ENCODE results near the gene PPM1J. TPM values are rescaled to one million over a fixed set of nuclear protein-coding genes. Genes with fewer than 3 reads are reported as not detected.

PPM1J gene
- total RNA-seq, 1 donor from 2014 or later = 5.2 TPM

DNA sequence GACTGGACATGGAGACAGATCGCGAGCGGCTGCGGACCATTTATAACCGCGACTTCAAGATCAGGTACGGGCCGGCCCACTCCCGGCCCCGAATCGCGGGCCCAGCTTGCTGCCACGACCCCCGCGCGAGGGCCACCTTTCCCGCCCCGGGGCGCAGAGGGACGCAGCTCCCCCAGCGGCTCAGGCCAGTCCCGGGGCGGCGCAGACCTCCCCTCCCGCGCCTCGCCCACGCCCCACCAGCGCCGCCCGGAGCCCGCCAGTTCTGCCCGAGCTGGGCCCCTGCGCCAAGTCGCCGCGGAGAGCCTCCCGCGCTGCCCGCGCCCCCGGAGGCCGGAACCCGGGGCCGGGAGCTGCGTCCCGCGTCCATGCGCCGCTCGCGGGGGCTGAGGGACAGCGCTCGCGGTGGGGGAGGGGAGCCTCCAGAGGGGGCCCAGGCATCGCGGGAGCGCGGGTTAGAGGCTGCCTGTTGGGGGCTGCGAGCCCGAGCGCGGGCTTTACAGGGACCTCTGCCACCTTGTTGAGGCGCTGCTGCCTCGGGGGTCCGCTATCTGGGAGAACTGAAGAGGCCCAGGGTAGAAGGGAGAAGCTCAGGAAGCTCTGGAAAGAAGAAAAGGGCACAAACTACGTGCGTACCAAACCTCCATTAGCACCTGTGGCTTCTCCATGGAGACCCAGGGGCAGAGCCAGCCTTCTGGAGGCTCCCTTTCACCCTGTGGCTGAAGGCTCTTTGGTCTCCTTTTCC, 40.0 kb downstream of the PPM1J start:
- TF ChIP-seq, protein P1, sequence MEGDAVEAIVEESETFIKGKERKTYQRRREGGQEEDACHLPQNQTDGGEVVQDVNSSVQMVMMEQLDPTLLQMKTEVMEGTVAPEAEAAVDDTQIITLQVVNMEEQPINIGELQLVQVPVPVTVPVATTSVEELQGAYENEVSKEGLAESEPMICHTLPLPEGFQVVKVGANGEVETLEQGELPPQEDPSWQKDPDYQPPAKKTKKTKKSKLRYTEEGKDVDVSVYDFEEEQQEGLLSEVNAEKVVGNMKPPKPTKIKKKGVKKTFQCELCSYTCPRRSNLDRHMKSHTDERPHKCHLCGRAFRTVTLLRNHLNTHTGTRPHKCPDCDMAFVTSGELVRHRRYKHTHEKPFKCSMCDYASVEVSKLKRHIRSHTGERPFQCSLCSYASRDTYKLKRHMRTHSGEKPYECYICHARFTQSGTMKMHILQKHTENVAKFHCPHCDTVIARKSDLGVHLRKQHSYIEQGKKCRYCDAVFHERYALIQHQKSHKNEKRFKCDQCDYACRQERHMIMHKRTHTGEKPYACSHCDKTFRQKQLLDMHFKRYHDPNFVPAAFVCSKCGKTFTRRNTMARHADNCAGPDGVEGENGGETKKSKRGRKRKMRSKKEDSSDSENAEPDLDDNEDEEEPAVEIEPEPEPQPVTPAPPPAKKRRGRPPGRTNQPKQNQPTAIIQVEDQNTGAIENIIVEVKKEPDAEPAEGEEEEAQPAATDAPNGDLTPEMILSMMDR (IDR thresholded peaks at IDR 0.05; ENCODE audit: insufficient read depth, low read depth, low read length) = no peak
- TF ChIP-seq EZH2 (IDR thresholded peaks at IDR 0.05; ENCODE audit: insufficient read depth, low read length) = no peak
- H3K27me3 ChIP-seq (ENCODE audit: insufficient read depth, low read length) = no peaks in the 10 kb centered on the region
- peaks cover 20% of the 10 kb centered on the region for H3K36me3 ChIP-seq (ENCODE audit: insufficient read depth, low read length)
- H3K4me1 ChIP-seq (ENCODE audit: insufficient read depth, low read length) = peaks cover 19% of the 10 kb centered on the region
- peak overlapping the region; percentile 31 for H2AFZ ChIP-seq (ENCODE audit: low read depth, low read length)
- H3K4me2 ChIP-seq (ENCODE audit: low read length) = peak overlapping the region; percentile 97
- H3K79me2 ChIP-seq (ENCODE audit: insufficient read depth, low read length) = peaks cover 51% of the 10 kb centered on the region
- Mint-ChIP-seq H3K4me3 (ENCODE audit: unreplicated experiment) (peak overlapping the region; percentile 95), H3K27me3 (ENCODE audit: low read depth, unreplicated experiment) (no peaks in the 10 kb centered on the region), H3K9me3 (ENCODE audit: unreplicated experiment) (no peaks in the 10 kb centered on the region), H3K27ac (ENCODE audit: unreplicated experiment) (peak overlapping the region; percentile 95), H3K36me3 (ENCODE audit: low read depth, unreplicated experiment) (peaks cover 5% of the 10 kb centered on the region), H3K4me1 (ENCODE audit: low read depth, unreplicated experiment) (peaks cover 29% of the 10 kb centered on the region)
- peak overlapping the region; percentile 86 for H3K27ac ChIP-seq (ENCODE audit: low read depth, low read length)
- DNase-seq (ENCODE audit: low read depth) (peak; percentile 10), FAIRE-seq (no peak)
- H3K4me3 ChIP-seq (ENCODE audit: insufficient read depth, low read depth, low read length) = peak overlapping the region; percentile 85
- H3K9ac ChIP-seq (ENCODE audit: low read length) = peak overlapping the region; percentile 91
- peaks cover 28% of the 10 kb centered on the region for H4K20me1 ChIP-seq (ENCODE audit: insufficient read depth, low read length)
- no peaks in the 10 kb centered on the region for H3K9me3 ChIP-seq (ENCODE audit: insufficient read depth, low read depth, low read length)

DNA sequence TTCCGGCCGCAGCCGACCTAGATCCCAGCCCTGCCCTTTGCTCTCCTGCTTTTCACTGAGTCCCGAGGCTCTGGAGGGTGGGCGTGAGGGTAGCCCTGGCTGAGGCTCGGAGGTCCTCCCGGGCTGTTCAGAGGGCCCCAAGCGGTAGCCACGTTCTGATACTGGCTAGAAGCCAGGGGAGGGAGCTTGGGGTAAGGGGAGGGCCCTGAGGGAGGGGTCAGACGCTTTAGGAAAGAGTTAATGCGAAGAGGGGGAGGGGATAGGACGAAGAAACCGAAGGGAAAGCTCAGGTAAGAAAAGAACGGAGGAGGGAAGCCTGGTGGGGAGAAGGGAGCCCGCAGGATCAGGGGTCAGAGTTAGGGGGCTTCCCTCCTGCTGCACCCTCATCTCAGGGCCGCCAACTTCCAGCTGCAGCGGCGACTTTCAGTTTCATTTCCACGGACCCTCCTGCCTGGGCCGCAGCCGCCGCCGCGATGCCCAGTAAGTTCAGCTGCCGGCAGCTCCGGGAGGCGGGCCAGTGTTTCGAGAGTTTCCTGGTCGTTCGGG, 40.6 kb downstream of the PPM1J start, which contains the start of gene MOV10:
Gene MOV10, plus strand, starts transcription at position 220 of the 546 bp plus-strand sequence. Its CDS starts 254 bp downstream, at position 474.
- peaks cover 29% of the 10 kb centered on the region for H3K4me1 Mint-ChIP-seq (ENCODE audit: low read depth, unreplicated experiment)
- TF ChIP-seq, protein P1 (IDR thresholded peaks at IDR 0.05; ENCODE audit: insufficient read depth, low read depth, low read length) = no peak
- no peak for TF ChIP-seq EZH2 (IDR thresholded peaks at IDR 0.05; ENCODE audit: insufficient read depth, low read length)
- H3K9me3 Mint-ChIP-seq (ENCODE audit: unreplicated experiment) = no peaks in the 10 kb centered on the region

More for the DNA sequence above, 40.6 kb downstream of the PPM1J start, which contains the start of gene MOV10:
- Mint-ChIP-seq H3K27ac (ENCODE audit: unreplicated experiment) (peak within 1 kb of the TSS; percentile 95), H3K4me3 (ENCODE audit: unreplicated experiment) (peak within 1 kb of the TSS; percentile 95), H3K27me3 (ENCODE audit: low read depth, unreplicated experiment) (no peaks in the 10 kb centered on the region), H3K36me3 (ENCODE audit: low read depth, unreplicated experiment) (peaks cover 5% of the 10 kb centered on the region)
- Histone ChIP-seq H3K9me3 (ENCODE audit: insufficient read depth, low read depth, low read length) (no peaks in the 10 kb centered on the region), H3K4me2 (ENCODE audit: low read length) (peak within 1 kb of the TSS; percentile 97), H3K27ac (ENCODE audit: low read depth, low read length) (peak within 1 kb of the TSS; percentile 86), H3K27me3 (ENCODE audit: insufficient read depth, low read length) (no peaks in the 10 kb centered on the region), H3K4me1 (ENCODE audit: insufficient read depth, low read length) (peaks cover 19% of the 10 kb centered on the region), H3K36me3 (ENCODE audit: insufficient read depth, low read length) (peaks cover 26% of the 10 kb centered on the region), H2AFZ (ENCODE audit: low read depth, low read length) (peak within 1 kb of the TSS; percentile 31), H4K20me1 (ENCODE audit: insufficient read depth, low read length) (peaks cover 25% of the 10 kb centered on the region), H3K9ac (ENCODE audit: low read length) (peak within 1 kb of the TSS; percentile 91), H3K4me3 (ENCODE audit: insufficient read depth, low read depth, low read length) (peak within 1 kb of the TSS; percentile 85), H3K79me2 (ENCODE audit: insufficient read depth, low read length) (peaks cover 47% of the 10 kb centered on the region)
- FAIRE-seq (no peak), DNase-seq (ENCODE audit: low read depth) (peak; percentile 64)
